Right lobe of liver (tissue), 4 donors: ENCODE results near the gene AHDC1.

Experiments
- POLR2A ChIP-seq: fragments of 450-650 bp; IDR thresholded peaks from one replicate; pipeline ENCODE4 v1.6.1; 2017; ENCODE audit warnings: antibody characterized with exemption, mild to moderate bottlenecking
- TF ChIP-seq, protein P1 (sequence below), 4 donors: fragments of 200-600 bp in 3 of 4; fragments of 450-650 bp in 1 of 4; IDR thresholded peaks; one replicate each; pipeline versions ENCODE4 v1.5.1 to v1.8.0; 2016 to 2022; ENCODE audit warnings: antibody characterized with exemption in 4 of 4, mild to moderate bottlenecking in 2 of 4
- donor health status: DM: no; HTN: no; CAD: no.
- donor health status: DM: no; HTN: no; CAD: no.
- donor health status: DM: no; HTN: yes; CAD: no.

DNA sequence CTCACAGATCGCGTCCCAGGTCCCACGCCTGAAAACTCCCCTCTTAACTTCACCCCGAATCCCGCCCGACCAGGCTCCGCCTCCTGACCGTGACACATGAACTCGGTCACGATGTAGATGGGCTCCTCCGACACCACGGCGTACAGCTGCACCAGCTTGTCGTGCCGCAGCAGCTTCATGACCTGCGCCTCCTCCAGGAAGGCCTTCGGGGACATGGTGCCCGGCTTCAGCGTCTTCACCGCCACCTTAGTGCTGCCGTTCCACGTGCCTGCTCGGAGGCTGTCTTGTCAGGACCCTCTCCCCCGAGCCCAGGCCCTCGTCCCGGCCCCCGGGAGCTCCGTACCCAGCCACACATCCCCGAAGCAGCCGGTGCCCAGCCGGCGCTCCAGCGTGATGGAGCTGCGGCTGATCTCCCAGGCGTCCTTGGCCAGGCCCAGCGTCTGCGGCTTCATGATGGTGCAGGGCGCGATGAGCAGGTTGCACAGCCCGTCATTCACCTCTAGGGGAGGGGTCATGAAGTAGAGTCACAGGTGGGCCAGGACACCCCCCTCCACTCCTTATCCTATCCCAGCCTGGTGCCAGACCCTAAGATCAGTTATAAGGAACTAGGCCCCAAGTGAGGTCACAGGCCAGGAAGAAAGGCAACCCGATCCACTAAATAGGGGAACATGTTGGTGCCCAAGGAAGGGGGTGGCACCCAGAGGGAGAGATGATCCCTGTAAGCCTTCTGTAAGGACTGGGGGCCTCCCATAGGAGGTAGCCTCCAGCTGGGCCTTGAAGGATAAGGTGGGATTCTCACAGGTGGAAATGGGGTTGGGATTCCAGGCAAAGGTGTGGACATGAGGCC lies 11.6 kb upstream of the AHDC1 start:
- TF ChIP-seq POLR2A, result no peak
- TF ChIP-seq, protein P1, sequence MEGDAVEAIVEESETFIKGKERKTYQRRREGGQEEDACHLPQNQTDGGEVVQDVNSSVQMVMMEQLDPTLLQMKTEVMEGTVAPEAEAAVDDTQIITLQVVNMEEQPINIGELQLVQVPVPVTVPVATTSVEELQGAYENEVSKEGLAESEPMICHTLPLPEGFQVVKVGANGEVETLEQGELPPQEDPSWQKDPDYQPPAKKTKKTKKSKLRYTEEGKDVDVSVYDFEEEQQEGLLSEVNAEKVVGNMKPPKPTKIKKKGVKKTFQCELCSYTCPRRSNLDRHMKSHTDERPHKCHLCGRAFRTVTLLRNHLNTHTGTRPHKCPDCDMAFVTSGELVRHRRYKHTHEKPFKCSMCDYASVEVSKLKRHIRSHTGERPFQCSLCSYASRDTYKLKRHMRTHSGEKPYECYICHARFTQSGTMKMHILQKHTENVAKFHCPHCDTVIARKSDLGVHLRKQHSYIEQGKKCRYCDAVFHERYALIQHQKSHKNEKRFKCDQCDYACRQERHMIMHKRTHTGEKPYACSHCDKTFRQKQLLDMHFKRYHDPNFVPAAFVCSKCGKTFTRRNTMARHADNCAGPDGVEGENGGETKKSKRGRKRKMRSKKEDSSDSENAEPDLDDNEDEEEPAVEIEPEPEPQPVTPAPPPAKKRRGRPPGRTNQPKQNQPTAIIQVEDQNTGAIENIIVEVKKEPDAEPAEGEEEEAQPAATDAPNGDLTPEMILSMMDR (IDR thresholded peaks at IDR 0.05), result no peak
